ENCODE measurements around the gene XRCC5. TPM values are rescaled to one million over a fixed set of nuclear protein-coding genes. Genes with fewer than 3 reads are reported as not detected.

The XRCC5 gene
- total RNA-seq, 1 experiment from 2014 or later = 618 TPM

GRCh38 chr2:216159144-216159543 lies 50.0 kb downstream of the XRCC5 start:
- TF ChIP-seq CTCF (conservative IDR thresholded peaks at IDR 0.05) = no peak
- H3K27me3 Mint-ChIP-seq (ENCODE audit: low read depth) = no peaks in the 10 kb centered on the region; the same call in 1 of the 2 replicates
- no peaks in the 10 kb centered on the region for H4K20me1 ChIP-seq (ENCODE audit: control insufficient read depth, insufficient read depth, insufficient read length)

More at GRCh38 chr2:216159144-216159543, 50.0 kb downstream of the XRCC5 start:
- Histone ChIP-seq H3K23ac (ENCODE audit: insufficient read length, low read depth, low read length) (no peak overlapping the region), H3K4me1 (ENCODE audit: insufficient read depth, low read length) (no peaks in the 10 kb centered on the region), H3K79me1 (ENCODE audit: insufficient read depth, low read depth, low read length, poor library complexity, severe bottlenecking) (no peaks in the 10 kb centered on the region), H2AK5ac (ENCODE audit: insufficient read length, low read length) (no peak overlapping the region), H4K91ac (ENCODE audit: insufficient read length, low read depth, low read length) (no peak overlapping the region), H3K14ac (ENCODE audit: insufficient read depth, low read length) (no peak overlapping the region), H3K56ac (ENCODE audit: insufficient read length, low read depth, low read length) (no peak overlapping the region), H3K9me3 (ENCODE audit: control insufficient read depth, low read depth, low read length) (no peaks in the 10 kb centered on the region), H4K8ac (replicated peaks; ENCODE audit: insufficient read length, low read depth, low read length) (no peak overlapping the region), H2AFZ (ENCODE audit: low read length) (no peak overlapping the region), H3T11ph (ENCODE audit: low read length) (no peak overlapping the region), H2BK15ac (ENCODE audit: low read depth, low read length) (no peak overlapping the region), H3K27ac (ENCODE audit: insufficient read length, low read depth, low read length) (no peak overlapping the region), H3K27me3 (ENCODE audit: insufficient read depth, low read length) (no peaks in the 10 kb centered on the region), H4K5ac (ENCODE audit: insufficient read length, low read depth, low read length) (no peak overlapping the region), H2BK120ac (ENCODE audit: low read depth, low read length, poor library complexity, severe bottlenecking) (no peak overlapping the region), H3K23me2 (ENCODE audit: insufficient read length, low read depth, low read length, poor library complexity, severe bottlenecking) (no peaks in the 10 kb centered on the region), H2BK20ac (ENCODE audit: low read depth, low read length, poor library complexity, severe bottlenecking) (no peak overlapping the region), H3K9ac (ENCODE audit: extremely low read depth, insufficient read length, low read length) (no peak overlapping the region), H3K4ac (ENCODE audit: low read depth, low read length) (no peak overlapping the region), H3K18ac (ENCODE audit: insufficient read length, low read depth, low read length) (no peak overlapping the region), H2BK12ac (ENCODE audit: insufficient read length, low read depth, low read length) (no peak overlapping the region), H2BK5ac (ENCODE audit: insufficient read length, low read length) (no peak overlapping the region), H3K4me2 (ENCODE audit: insufficient read depth, insufficient read length, low read length) (no peak overlapping the region), H3K79me2 (ENCODE audit: insufficient read depth, low read length) (0 out of 2 replicates have a peak, but pooled peaks cover 1% of the 10 kb centered on the region)
- DNase-seq = no peak
- Mint-ChIP-seq H3K4me3 (no peak overlapping the region), H3K27ac (no peak overlapping the region), H3K36me3 (ENCODE audit: insufficient read depth in 1 of 3, low read depth in 3 of 3) (peaks cover 50 to 93% (median 88%) of the 10 kb centered on the region in 3 experiments; a peak in 6 of 7 replicates), H3K9me3 (no peaks in the 10 kb centered on the region), H3K4me1 (no peaks in the 10 kb centered on the region)
- WGBS (ENCODE audit: extremely low coverage, insufficient read length, low lambda C conversion rate) = 100% methylated on average over 2 of the region's 2 CpGs
